Activated CD4-positive, alpha-beta T cell treated with anti-CD3 and anti-CD28 coated beads, Interleukin-2, amount 50 U/mL, for 4 hours (primary cell): ENCODE measurements around the gene DTNB.

Experiments used
- DNase-seq, 2 experiments: peaks; one replicate each; pipeline ENCODE4 v3.0.0-alpha.2; 2020

DTNB gene

DNA sequence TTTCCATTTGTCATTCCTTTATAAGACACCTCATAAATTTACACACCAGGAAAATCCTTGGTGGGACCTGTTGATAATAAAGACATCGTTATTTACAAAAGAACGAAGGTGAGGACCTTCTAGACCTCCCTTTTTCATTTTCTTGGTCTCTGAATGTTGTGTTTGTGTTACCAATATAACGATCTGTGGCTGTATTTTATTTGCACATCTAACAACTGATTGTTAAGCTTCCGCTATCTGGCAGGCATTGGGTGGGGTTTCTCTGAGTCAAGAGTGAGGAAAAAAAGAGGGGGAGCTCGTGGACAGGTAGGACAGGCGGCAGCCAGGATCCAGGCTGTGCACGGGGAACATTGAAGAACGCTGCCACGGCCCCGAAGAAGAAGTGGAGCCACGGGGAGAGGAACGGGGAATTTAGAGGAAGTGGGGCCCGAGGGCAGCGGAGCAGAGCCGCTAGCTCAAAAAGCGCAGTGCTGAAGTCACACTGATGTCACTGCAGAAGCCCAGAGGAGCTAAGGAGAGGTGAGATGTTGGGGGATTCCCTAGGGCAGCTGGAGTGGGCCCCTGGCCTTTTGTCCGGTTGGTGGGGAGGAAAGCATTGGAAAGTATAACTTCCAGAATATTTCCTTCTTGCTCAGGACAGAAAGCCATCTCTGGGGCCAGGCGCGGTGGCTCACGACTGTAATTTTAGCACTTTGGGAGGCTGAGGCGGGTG lies 310.8 kb downstream of the DTNB start:
- DNase-seq: peak in 1 of 2 experiments; percentile 32

DNA sequence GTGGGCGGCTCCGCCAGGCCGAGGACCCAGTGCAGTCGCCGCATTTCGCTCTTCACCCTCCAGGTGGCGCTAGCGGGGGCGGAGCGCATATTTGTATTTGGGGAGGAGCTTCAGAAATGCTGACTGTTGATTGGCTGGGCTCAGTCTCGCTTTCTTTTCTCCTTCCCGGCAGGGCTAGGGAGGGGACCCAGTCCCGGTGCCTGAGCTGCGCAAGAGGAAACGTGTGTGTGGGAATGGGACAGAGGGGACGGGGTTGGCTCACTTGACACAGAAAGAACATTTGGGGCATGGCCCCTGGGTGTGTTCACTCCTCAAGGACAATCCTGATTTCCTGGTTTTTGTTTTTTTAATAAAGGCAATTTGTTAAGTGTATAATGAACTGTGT lies 311.3 kb downstream of the DTNB start:
- peak; percentile 90 to 94 for DNase-seq

DNA sequence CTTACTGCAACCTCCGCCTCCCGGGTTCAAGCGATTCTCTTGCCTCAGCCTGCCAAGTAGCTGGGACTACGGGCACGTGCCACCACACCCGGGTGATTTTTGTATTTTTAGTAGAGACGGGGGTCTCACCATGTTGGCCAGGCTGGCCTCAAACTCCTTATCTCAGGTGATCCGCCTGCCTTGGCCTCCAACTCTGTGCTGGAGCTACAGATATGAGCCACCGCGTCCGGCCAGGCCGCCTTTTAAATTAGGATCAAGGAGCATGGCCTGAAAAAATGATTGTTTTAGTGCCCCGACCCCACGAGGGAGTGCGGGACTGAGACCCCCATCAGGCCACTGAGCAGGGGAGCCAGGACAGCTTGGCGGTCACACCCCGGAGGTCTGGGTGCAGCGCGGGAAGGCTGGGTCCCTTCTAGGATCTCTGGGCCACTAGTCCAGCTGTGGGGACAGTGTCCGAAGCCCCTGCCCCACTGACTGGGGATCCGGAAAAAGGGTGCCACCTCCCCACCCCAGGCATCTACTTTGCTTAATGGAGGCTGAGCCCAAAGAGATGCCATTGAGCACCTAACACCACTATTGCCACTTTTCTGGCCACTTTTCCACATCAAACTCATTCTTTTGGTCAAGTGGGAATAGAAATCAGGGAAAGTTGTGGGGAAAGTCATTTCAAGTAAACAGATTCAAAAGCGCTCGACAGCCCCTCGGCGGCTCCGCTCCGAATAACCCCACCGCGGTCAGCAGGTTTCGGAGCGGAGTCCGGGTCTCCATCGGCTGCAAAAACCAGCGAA lies 311.9 kb downstream of the DTNB start:
- DNase-seq: no peak

DNA sequence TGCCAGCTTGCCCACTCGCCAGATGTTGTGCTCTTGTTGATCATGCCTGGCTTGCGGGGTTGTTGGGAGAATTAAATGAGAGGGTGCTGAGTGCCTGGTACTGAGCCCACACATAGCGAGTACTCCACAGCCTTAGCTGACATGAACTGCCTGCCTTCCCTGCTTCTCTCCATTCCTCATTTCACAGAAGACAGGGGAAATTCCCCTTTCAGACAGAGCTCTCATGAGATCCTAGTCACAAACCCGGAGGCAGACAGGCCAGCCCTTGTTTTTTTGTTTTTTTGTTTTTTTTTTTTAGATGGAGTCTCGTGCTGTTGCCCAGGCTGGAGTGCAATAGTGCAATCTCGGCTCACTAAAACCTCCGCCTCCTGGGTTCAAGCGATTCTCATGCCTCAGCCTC lies 314.5 kb downstream of the DTNB start:
- no peak for DNase-seq

DNA sequence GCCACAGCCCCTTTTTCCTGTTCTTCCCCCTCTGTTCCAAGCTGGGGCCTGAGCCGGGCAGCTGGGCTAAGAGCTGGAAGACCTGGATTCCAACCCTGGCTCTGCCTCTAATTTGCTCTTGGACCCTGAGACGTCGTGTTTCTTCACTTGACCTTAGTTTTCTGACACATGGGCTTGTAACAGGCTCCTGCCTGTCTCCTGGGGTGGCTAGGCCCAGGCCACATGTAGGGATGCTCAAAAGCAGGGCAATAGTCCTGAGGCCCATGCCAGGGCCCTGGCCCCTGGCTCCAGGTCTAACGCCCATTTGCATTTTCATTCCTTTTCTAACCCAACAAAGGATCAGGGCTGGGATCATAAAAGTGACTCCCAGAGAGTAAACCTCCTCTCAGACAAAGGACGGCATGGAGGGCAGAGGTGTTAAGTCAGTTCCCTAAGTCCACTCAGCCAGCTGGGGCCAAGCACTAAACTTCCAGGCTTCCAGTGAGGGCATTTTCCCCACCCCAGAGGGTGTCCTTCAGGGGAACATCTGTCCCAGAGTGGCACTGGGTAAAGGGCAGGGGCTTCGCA lies 315.0 kb downstream of the DTNB start:
- DNase-seq: no peak

DNA sequence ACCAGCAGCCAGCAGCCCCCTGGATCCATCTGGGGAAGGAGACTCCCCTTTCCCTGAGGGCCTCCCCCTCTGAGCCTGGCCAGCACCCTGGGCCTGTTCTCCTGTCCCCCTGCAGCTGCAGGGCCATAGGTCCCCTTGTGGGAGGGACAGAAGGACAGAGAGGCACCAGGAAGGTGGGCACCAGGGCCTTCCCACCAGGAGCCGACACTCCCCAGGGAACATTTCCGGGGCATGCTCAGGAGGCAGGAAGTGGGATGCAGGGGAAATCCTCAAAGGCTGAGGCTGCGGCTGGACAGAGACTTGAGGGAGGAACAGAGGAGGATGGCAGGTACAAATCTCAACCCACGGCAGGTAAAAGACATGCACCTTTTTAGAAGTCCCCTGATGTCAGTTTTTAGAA lies 317.3 kb downstream of the DTNB start:
- no peak for DNase-seq

DNA sequence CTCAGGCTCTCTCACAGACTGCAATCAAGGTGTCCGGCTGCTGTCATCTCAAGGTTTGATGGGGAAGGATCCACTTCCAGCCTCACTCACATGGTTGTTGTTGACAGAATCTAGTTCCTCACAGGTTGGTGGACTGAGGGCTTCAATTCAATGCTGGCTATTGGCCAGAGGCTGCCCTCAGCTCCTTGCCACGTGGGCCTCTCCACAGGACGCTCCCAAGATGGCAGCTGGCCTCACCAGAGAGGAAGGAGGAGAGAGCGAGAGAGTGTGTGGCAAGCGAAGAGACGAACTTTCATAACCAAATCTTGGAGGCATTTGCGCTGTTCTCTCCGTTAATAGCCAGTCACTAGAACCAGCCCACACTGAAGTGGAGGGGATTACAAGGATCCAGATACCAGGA lies 318.1 kb downstream of the DTNB start:
- no peak for DNase-seq

DNA sequence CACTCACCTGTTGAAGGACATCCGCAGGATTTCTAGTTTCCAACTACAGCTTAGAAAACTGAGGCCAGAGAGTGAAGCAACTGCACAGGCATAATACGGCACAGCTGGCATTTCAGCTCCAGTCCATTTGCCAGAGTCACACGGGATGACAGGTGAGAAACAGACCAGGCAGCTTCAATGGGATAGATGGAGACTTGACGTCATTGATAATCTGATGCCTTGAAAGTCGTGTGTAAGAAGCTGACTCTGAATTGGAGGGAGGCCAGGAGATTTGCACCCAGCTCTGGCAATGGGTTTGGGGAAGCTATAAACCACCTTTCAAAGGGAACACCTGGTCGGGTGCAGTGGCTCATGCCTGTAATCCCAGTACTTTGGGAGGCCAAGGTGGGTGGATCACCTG lies 319.3 kb downstream of the DTNB start:
- no peak for DNase-seq

DNA sequence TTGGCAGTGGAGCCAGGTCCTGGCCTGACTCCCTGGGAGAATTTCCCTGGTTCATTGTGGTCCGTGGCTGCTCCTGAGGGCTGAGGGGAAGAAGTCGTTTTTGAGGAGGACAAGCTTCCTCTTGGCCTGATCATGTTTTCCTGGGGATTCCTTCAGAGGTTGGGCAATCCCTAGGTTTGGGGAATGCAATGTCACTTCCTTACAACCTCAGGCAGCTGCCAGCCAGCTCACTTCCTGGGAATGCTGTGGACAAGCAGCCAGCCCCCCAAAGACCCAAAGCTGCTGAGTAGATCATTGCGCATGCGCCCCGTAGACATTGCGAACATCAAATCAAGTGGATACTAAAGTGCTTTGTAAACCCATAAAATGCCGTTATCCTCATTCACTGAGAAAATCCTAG lies 324.0 kb downstream of the DTNB start:
- no peak for DNase-seq

DNA sequence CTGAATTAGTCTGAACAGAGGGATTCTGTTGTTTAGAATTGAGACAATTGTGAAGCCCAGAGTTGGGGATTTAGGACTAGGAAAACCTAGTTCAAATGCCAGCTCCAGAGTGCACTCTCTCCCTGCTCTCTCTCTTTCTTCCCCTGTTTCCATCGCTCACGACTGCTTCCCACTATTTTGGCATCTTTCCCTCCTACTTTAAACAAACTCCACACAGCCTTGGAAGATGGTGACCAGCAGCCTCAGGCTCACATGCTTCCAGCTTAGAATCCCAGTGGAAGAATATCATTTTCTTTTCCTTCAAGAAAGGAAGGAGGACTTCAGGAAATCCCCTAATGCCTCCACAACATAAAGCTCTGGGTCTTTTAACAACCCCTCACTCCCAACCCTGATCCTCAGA lies 325.5 kb downstream of the DTNB start:
- no peak for DNase-seq

DNA sequence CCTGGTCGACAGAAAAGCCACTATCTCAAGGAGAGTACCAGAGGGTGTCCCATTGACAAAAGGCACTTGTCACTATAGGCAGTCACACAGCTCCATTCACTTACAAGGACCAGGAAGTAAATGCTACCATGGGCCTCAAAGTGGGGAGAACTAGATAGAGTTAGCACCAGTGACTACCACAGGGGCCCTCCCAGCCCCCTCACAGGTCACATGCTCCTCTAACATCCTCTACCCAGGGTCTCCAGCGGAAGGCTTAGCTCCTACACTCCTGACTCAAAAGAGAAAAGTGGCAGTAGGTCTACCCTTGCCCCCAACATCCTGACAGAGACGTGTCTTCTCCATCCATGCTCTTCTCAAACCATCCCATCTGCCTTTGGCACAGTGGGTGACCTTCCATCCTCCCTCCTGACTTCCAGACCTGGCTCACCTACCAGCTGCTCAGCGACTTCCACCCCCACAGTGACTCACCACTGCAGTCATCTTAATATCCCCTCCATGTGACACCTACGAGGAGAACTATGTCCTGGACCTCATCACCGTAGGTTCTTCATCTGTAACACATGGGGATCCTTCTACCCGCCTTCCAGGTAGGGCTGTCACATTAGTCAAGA lies 326.1 kb downstream of the DTNB start:
- DNase-seq: peak in 1 of 2 experiments; percentile 35

DNA sequence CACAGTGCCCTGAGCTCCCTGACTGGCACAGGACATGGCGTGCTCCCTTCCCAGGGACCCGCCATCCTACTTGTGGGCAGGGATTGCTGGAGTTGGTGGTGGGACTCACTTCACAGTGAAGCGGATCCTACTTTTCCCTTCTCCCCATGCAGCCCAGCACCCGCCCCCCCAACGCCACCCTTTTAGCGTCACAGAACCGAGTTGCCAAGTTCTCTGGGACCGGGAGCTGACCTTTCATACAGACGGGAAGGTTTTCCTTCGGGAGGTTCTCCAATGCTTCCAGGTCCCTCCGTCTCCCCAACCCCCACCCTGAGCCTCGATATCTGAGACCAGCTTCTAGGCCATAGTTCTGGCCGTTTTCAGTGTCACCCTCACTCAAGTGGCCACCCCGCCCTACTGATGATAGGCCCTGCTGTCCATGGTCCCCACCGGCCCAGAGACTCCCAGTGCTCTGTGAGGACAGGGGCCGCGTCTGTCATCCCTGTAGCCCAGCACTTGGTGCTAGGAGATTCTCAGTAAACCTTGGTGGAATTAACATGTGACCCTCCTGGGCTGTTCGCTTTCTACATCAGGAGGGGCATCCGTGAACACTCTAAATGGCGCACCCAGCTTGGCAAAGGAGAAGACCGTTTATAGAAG lies 330.1 kb downstream of the DTNB start:
- DNase-seq: no peak

DNA sequence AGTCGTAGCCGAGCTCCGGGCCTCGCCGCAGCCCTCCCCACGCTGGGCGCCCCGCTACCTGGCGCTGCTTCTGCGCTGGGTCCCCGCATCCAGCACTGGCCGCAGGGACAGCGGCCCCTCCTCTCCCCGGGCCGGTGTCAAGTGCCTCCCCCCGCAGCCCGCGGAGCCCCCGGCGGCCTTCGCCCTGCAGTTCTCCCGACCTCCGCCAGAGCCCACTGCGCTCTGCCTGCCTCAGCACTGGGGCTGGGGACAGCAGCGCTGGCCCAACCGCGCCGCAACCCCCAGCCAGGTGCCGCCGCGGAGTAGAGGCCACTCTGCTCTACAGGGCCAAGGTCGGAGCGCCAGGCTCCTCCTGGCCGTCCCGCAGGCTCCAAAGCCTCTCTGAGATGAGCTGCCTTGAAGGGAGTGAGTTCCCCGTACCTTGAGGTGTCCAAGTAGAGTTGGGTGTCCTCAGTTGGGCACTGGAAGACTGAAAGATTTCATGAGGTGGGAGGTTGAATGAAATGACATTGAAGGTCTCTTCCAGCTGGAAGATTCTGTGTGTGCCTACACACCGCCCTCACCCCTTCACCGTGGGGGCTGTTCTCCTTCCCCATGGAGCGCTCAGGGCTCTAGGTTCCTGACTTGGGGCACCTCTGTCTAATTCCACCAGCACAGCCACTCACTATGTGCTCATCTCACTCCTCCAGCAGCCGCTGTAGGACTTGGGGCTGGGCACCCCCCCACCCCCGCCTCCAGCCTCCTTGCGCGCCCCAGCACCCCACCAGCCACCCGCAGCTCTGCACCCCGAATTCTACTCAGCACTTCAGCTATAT lies 330.8 kb downstream of the DTNB start:
- peak; percentile 65 to 68 for DNase-seq

DNA sequence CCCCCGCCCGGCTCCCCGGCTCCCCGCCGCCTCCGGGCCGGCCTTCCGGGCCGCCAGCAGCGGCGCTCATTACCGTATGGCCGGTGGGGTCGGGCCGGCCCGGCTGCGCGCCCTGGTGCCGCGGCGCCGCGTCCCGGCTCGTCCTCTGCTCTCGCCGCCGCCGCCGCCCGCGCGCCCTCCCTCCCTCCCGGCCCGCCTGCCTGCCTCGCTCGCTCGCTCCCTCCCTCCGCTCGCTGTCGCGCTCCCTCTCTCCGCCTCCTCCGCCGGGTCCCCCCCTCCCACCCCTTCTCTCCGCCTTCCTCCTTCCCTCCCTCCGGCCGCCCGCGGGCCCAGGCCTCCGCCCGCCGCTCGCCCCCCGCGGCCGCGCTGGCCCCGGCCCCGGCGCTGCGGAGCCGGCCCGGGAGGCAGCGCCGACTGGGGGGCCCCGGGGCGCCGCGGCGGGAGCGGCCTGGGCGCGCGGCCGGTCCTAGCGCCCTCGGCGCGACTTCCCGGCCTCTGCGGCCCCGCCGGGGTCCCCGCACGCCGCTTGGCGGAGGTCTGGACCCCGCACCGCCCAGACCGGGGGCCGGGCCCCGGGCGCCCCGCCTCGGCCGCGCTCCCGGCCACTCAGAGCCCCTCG lies 331.5 kb downstream of the DTNB start, which contains the start of gene DNMT3A:
Gene DNMT3A, minus strand, starts transcription at position 173 of the 619 bp plus-strand sequence. CDS start 27,941 bp downstream, outside the sequence.
- peak; percentile 52 to 61 for DNase-seq

DNA sequence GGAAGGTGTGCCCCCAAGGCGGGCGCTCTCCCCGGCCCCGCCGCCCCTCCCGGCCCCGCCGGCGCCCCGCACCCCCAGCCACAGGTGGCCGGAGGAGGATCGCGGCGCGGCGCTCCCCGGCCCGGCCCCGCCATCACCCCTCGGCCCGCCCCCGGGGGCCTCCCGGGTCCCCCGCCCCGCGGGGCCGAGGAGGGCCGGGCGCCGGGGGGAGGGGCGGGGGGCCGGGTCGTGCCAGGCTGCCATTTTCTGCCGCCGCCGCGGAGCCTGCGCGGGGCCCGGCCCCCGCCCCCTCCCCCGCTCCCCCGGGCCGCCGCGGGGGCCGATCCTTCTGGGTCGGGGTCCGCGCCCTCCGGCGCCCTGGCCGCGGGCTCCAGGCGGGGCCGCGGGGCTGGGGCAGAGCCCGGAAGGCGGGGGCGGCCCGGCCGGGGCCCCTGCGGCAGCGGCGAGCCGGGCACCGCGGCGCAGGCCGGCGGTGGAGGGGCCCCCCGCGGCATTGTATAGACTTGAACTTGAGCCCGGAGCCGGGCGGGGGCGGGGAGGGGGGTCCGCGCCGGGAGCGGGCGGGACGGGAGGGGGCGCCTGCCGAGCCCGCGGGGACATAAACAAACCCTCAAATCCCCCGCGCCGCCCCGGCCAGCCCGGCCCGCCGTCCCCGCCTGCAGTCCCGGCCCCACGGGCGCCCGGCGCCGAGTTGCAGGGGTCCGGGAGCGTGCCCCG lies 332.2 kb downstream of the DTNB start:
- DNase-seq: no peak

DNA sequence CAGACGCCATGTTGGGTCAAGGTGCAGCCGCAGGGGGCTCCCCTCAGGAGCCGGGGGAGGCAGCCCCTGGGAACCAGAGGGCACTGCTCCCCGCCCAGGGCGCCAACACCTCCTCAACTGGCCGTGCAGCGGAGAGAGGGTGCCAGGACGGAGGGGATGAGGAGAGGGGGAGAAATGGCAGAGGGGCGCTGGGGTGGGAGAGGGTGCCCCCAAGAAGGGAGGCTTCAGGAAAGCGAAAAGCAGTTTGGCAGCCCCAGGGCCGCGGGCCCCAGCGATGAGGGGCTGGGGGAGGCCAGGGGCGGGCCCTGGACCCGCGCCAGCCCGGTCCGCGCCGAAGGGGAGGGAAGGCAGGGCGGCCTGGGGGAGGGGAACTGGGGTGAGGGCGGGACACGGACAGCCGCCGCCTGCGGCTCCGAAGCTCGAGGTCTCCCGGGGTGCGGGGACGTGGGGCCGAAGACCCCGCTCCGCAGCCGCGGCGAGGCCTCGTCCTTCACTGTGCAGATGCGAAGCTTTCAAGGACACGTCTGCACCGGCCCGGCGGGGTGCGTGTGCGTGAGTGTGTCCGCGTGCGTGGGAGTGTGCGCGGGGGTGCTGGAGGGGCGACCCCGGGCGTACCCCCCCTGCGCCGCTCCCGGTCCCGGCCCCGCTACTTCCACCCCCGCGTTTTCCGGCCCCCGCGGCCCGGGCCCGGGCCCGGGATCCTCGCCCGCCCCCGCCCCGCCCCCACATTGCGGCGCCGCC lies 333.0 kb downstream of the DTNB start:
- peak in 1 of 2 experiments; percentile 24 for DNase-seq

DNA sequence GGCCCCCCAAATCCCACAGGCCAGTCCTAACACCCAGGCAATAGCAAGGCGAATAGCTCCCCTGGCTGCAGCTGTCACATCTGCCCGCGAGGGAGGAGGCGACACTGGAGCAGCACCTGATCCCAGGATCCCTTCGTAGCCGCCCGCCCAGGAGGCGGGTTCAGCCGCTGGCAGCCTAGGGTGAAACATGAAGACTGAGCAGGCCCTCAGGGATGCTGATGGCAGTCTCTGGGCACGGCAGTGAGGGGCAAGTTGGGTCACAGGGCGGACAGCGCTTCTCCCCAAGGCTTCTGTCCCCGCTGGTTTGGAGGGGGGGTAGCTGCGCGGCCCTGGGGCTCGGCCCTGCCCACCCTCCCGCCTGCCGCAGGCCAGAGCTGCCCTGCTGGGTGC lies 333.6 kb downstream of the DTNB start:
- no peak for DNase-seq

DNA sequence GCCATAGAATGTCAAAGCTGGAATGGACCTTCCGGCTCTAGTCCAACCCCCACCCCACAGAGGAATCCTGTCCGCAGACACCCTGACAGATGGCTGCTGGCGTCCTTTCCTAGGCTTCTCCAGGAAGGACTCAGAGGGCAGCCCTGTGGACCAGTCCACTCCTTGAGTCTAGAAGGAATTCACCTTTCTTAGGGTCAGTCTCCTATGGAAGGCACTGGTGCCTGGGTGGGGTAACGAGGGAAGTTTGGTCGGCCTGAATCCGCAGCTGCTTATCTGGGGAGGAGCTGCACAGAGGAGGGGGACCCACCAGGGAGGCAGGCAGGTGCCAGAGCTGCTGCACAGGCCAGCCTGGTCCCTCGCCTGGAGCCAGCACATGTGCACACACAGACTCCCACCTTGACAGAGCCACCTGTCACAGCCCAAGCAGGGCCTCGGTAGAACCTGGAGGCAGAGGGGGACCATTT lies 334.1 kb downstream of the DTNB start:
- DNase-seq: no peak

DNA sequence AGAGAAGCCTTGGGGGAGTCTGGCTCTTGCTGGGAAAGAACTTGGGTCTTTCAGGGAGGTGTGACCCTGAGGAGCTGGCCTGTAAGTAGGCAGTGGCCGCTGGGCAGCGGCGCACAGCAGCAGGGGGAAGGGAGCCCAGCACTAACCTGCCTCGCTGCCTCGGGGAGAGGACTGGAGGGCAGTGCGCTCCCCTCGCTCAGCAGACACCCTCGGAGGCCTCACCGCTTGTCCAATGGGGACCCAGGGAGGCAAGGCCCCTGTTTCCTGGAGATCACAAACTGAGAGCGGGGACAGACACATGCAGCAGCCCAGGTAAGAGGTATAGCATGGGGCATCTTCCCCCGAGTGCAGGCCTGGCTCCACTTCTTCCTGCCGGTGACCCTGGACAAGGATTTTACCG lies 335.0 kb downstream of the DTNB start:
- DNase-seq: no peak

DNA sequence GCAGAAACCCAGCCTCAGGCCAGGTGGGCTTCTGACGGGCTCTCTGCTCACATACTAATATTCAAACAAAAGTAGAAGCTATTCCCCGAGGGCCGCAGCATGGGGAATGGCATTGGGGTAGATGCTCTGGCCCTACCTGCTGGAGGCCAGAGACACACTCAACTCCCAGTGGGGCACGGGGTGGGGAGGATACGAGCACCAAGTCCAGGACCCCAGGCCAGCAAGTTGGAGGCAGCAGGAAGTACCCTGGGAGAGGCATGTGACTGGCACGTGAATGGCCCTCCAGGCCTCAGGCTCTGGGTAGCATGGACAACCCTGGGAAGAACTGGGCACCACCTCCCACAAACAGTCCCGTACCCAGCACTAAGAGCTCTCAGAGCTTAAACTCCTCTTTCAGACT lies 335.5 kb downstream of the DTNB start:
- DNase-seq: no peak
